HG02938 (cell line): Measurements from ENCODE around the gene BPTF.
A peak's percentile ranks its signal among the peaks of the same experiment; 100 is the strongest.
"Not testable (repeated sequence)": the region's sequence is repeated elsewhere in the genome, so short reads cannot be mapped to it uniquely, and the experiment has no call there.

Experiments used
- ATAC-seq: cut with Tn5 transposase; IDR thresholded peaks from one replicate; pipeline ENCODE4 v1.9.1; 2021; ENCODE audit warnings: mild to moderate bottlenecking, moderate library complexity; ENCODE audit not compliant: unreplicated experiment

The BPTF gene

DNA sequence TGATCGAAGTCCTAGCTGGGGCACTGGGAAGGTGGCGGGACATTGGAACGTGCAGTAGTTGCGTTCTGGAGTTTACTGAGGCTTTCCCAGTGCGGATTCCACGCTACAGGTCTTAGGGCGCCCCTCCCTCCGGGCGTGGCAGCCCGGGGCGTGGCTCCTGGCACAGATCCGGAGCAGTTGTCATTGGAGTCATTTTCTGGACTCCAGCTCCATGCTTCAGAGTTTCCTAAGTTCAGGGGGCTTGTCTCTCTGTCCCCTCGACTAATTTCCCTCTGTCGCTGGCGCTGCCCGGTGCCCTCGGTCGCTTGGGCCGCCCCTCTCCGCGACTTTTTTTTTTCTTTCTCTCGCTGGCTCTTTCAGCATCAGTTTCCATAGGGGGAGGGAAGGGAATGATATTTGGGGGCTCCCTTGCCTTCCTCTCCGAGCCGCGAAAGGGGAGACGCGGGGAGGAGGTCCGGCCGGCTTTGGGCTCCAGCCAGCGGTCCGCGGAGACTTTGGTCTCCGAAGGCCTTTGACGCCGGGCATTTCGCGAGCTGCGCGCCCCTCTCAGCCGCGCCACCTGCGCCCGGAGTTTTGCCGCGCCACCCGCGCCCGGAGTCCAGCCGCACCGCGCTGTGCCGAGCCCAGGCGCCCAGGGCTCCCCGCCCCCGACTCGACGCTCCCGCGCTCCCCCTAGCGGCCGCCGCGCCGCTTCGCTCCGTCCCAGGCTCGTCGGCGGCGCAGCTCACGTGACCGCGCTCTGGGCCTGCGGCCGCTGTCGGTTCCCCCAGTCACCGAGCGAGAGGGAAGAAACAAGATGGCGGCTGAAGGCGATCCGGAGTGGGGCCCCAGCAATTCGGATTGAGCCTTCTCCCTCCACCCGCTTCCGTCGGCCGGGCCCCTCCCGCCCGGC is at the start of gene BPTF:
Gene BPTF, plus strand, starts transcription at position 769 of the 892 bp plus-strand sequence. CDS start 222 bp downstream, outside the sequence.
- peak; percentile 79 for ATAC-seq

GRCh38 chr17:67779098-67779672 is 46.1 kb upstream of the BPTF start:
- ATAC-seq, result no peak

- ATAC-seq, result no peak
These were observed 40.8 kb upstream of the BPTF start for GRCh38 chr17:67784364-67785121.

- ATAC-seq, result no peak
These were observed 40.2 kb upstream of the BPTF start for GRCh38 chr17:67785122-67785477.

- no peak for ATAC-seq
These were observed 39.8 kb upstream of the BPTF start for GRCh38 chr17:67785504-67785903.

DNA sequence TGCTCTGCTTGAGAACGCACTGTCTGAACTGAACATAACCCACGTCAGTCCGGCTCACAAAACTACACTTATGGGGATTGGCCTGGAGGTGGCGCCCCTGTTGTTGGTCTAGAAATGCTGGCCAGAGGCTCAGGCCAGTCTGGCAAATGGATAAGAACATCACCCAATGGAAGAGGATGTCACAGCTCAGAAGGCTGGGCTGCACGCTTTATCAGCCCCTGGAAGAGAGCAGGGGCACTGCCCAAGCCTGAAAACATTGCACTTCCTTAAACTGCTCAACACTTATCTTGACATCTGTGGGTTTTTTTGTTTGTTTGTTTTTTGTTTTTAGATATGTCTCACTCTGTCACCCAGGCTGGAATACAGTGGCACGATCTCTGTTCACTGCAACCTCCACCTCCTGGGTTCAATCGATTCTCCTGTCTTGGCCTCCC is 24.8 kb upstream of the BPTF start:
- peak; percentile 76 for ATAC-seq

GRCh38 chr17:67801626-67802175 is 23.6 kb upstream of the BPTF start:
- no peak for ATAC-seq

DNA sequence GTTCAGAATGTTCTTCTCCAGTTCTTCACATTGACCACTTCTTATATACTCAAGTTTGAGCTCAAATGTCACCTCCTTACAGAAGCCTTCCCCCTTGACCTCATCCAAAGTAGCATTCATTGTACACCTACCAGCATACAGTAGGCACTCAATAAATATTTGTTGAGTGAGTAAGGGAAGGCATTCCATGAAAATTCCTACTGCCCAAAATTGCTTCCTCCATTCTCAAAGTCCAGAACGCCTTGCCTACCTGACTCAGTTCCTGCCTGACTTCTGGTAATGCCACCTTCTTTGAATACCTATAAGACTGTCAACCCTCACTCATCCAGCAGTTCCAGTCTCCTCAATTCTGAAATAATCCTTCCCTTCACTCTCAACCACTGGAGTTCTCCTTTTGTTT is 14.8 kb upstream of the BPTF start:
- no peak for ATAC-seq

DNA sequence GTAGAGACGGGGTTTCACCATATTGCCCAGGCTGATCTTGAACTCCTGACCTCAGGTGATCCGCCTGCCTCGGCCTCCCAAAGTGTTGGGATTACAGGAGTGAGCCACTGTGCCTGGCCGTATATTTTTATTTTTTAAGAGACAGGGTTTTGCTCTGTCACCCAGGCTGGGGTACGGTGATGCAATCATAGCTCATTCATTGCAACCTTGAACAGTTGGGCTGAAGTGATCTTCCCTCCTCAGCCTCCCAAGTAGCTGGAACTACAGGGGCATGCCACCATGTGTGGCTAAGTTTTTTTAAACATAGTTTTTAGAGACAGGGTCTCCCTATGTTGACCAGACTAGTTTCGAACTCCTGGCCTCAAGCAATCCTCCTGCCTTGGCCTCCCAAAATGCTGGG is 12.9 kb upstream of the BPTF start:
- ATAC-seq, result not testable (repeated sequence)

DNA sequence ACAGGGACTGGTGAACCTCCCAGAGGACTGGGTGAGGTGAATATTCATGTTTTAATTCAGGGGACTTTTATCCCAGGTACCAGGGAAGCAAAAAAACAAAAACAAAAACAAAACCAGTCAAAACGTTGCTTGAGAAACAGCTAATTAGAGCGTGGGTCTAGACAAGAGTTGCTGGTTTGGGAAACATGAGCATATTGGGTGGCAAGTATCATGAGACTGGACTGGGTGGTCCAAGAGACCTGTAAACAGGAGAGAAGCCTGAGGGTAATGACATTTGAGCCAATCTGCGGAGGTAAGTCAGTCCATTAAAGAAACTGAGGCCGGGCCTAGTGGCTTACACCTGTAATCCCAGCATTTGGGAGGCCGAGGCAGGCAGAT is 11.5 kb upstream of the BPTF start:
- ATAC-seq, result no peak

GRCh38 chr17:67818110-67819002 is 6.9 kb upstream of the BPTF start:
- peak; percentile 82 for ATAC-seq

GRCh38 chr17:67819722-67820121 is 5.6 kb upstream of the BPTF start:
- no peak for ATAC-seq

DNA sequence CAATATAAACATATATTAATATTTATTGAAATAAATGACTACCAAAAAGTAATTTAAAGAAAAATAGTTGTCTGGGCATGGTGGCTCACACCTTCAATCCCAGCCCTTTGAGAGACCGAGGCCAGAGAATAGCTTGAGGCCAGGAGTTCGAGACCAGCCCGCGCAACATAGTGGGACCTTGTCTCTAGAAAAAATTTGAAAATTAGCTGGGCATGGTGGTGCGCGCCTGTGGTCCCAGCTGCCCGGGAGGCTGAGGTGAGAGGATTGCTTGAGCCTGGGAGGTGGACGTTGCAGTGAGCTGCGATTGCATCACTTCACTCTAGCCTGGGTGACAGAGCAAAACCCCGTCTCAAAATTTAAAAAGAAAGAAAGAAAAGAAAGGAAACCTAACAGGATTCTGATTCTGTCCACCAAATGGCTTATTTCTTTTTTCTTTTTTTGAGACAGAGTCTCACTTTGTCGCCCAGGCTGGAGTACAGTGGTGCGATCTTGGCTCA is 3.4 kb upstream of the BPTF start:
- ATAC-seq, result no peak

DNA sequence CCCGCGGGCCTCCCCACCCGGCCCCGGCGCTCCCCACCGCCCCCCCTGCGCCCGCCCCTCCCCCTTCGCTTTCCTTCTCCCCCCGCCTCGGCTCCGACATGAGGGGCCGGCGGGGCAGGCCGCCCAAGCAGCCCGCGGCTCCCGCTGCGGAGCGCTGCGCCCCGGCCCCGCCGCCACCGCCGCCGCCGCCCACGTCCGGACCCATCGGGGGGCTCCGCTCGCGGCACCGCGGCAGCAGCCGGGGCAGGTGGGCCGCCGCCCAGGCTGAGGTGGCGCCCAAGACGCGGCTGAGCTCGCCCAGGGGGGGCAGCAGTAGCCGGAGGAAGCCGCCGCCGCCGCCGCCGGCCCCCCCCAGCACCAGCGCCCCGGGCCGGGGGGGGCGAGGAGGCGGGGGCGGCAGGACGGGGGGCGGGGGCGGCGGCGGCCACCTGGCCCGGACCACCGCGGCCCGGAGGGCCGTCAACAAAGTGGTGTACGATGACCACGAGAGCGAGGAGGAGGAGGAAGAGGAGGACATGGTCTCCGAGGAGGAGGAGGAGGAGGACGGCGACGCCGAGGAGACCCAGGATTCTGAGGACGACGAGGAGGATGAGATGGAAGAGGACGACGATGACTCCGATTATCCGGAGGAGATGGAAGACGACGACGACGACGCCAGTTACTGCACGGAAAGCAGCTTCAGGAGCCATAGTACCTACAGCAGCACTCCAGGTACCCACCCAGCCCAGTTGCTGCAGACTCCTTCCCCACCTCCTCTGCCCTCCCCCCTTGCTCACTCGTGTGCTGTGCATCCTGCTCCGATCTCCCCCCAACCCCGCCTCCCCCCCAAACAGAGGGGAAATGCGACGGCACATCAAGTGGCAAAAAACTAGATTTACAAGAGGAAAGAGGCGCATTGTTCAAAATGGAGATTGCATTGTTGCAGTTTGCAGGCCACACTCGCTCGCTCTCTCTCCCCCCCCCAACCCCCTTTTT is 611 bp downstream of the BPTF start:
- peak; percentile 29 for ATAC-seq

DNA sequence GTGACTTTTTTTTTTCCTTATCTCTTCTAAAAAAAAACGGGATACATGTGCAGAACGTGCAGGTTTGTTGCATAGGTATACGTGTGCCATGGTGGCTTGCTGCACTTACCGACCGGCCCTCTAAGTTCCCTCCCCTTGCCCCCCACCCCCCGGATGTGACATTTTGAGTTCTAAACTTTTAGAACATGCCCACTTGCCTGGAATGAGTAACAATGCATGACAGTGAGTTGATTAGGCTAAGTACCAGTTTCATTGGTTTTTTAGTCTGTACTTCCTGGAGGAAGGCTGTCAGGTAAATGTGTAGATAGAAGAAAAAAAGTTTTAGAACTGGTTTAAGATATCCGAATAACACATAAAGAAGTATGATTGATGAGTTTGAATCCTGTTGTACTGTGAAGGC is 4.0 kb downstream of the BPTF start:
- ATAC-seq, result no peak

DNA sequence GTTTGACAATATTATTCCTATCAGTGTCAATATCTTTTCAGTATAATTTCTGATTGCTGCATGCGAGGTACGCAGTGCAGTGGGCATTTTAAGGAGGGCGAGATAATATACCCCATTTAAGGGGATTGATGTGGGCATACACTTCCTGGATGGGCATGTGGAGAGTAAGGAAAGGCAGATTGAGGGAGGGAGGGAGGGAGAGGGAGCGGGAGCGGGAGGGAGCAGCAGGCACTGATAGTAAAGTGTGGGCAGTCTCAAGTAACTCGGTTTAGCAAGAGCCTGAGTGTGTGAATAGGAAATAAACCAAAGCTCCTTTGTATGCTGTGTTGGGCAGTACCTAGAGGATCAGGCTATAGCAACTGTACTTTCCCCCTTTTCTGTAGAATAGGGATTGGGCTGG is 5.1 kb downstream of the BPTF start:
- ATAC-seq, result no peak

DNA sequence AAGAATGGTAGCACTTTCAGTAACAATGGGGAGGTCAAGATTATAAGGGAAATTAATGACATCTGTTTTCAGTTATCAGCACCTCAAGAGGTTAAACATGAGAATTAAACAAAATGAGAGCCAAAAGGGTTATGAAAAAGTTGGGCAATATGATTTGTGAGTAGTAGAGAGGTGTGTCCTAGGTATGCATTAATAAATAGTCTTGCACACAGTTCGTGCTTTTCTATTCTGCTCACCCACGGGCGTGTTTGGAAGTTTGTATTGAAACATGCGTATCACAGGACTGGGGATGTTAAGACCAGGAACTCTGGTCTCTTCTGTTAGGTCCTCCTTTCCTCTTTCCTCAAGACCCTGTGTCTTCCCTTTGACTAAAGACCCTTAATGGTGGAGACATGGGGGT is 6.0 kb downstream of the BPTF start:
- no peak for ATAC-seq

DNA sequence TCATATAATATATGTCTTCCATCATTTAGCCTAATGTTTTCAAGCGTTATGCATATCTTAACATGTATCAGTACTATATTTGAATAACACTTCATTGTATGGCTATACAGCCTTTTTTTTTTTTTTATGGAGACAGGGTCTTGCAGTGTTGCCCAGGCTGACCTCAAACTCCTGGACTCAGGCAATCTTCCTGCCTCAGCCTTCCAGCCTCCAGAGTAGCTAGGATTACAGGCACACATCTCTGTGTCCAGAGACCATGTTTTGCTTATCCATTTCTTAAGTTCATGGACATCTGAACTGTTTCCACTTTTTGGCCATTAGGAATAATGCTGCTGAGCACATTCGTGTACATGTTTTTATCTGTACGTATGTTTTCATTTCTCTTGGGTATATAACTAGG is 7.8 kb downstream of the BPTF start:
- no peak for ATAC-seq

DNA sequence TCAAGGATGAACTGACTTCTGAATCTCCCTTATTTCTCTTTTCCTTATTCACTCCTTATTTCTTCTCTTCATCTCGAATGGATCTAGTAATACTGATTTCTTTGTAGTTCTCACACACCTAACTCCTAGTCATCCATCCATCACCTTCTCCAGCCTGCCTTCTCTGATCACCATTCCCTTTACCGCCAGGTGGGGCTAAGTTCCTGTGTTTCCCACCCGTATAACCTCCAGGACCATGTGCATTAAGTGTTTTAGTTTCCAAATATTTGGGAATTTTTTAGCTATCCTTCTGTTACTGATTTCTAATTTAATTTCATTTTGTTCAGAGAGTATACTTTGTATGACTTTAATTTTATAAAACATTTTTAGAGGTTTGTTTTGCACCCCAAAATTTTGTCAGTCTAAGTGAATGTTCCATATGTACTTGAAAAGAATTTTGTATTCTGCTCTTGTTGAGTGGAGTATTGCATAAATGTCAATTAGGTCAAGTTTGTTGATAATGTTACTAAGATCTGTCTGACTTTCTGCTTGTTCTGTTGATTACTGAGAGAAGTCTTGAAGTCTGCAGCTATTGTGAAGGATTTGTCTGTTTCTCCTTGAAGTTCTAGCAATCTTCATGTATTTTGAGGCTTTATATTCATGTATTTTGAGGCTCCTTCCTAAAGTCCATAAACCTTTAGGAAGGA is 8.8 kb downstream of the BPTF start:
- no peak for ATAC-seq
